Stomach smooth muscle (tissue), 2 donors: ENCODE data around the gene POGLUT3.

Experiments
- H3K27ac ChIP-seq: one replicate; pipeline ENCODE4 v1.7.0; 2013; ENCODE audit warnings: mild to moderate bottlenecking, low read length, inconsistent platforms
- H3K27me3 ChIP-seq, 2 donors: one replicate each; pipeline ENCODE4 v1.7.0; 2013; ENCODE audit warnings: low read length in 2 of 2; ENCODE audit not compliant: insufficient read depth in 2 of 2, control insufficient read depth in 1 of 2
- H3K36me3 ChIP-seq, 2 donors: one replicate each; pipeline ENCODE4 v1.7.0; 2013; ENCODE audit warnings: low read length in 2 of 2; ENCODE audit not compliant: control insufficient read depth in 2 of 2, insufficient read depth in 2 of 2
- H3K4me1 ChIP-seq: one replicate; pipeline ENCODE4 v1.7.0; 2013; ENCODE audit warnings: low read length; ENCODE audit not compliant: control insufficient read depth, insufficient read depth
- H3K4me3 ChIP-seq, 2 donors: one replicate each; pipeline ENCODE4 v1.7.0; 2013; ENCODE audit warnings: low read length in 2 of 2
- H3K9ac ChIP-seq, 2 donors: one replicate each; pipeline ENCODE4 v1.7.0; 2013; ENCODE audit warnings: low read length in 2 of 2, mild to moderate bottlenecking in 1 of 2
- H3K9me3 ChIP-seq, 2 donors: one replicate each; pipeline ENCODE4 v1.7.0; 2013; ENCODE audit warnings: low read length in 2 of 2; ENCODE audit not compliant: control insufficient read depth in 2 of 2
- donor health status: healthy.
- donor health status: Pancreatic carcinoma.

Gene POGLUT3

GRCh38 chr11:108474664-108475463 lies 23.3 kb downstream of the POGLUT3 start:
- Histone ChIP-seq H3K9me3 (no peaks in the 10 kb centered on the region), H3K36me3 (peaks cover 11 to 22% of the 10 kb centered on the region in 2 donors), H3K9ac (no peak overlapping the region), H3K4me3 (no peak overlapping the region), H3K4me1 (no peaks in the 10 kb centered on the region), H3K27me3 (no peaks in the 10 kb centered on the region), H3K27ac (no peak overlapping the region)

GRCh38 chr11:108472681-108473080 lies 25.5 kb downstream of the POGLUT3 start:
- H3K27me3 ChIP-seq, result no peaks in the 10 kb centered on the region
- H3K9ac ChIP-seq, result no peak overlapping the region
- H3K4me1 ChIP-seq, result no peaks in the 10 kb centered on the region
- no peak overlapping the region for H3K4me3 ChIP-seq
- no peaks in the 10 kb centered on the region for H3K9me3 ChIP-seq
- no peak overlapping the region for H3K27ac ChIP-seq
- peaks cover 11 to 16% of the 10 kb centered on the region in 2 donors for H3K36me3 ChIP-seq

GRCh38 chr11:108468478-108468864 lies 29.7 kb downstream of the POGLUT3 start:
- Histone ChIP-seq H3K9ac (no peak overlapping the region), H3K36me3 (no peaks in the 10 kb centered on the region), H3K27ac (no peak overlapping the region), H3K27me3 (no peaks in the 10 kb centered on the region), H3K4me3 (no peak overlapping the region), H3K9me3 (no peaks in the 10 kb centered on the region), H3K4me1 (no peaks in the 10 kb centered on the region)

- Histone ChIP-seq H3K9ac (peak within 1 kb of the TSS; percentile 99 to 100), H3K36me3 (no peaks in the 10 kb centered on the region), H3K4me3 (peak within 1 kb of the TSS; percentile 90 to 94), H3K27ac (peak within 1 kb of the TSS; percentile 100), H3K4me1 (no peaks in the 10 kb centered on the region), H3K27me3 (no peaks in the 10 kb centered on the region), H3K9me3 (no peaks in the 10 kb centered on the region)
These were observed 30.9 kb downstream of the POGLUT3 start, which contains the start of gene C11orf65 for GRCh38 chr11:108467091-108467823. C11orf65 (minus strand) TSS chr11:108467529; CDS start chr11:108461559, 5,970 bp downstream.

GRCh38 chr11:108466405-108466804 lies 31.8 kb downstream of the POGLUT3 start:
- Histone ChIP-seq H3K36me3 (no peaks in the 10 kb centered on the region), H3K9me3 (no peaks in the 10 kb centered on the region), H3K4me1 (no peaks in the 10 kb centered on the region), H3K27me3 (no peaks in the 10 kb centered on the region), H3K9ac (peak overlapping the region; percentile 99 to 100), H3K27ac (peak overlapping the region; percentile 100), H3K4me3 (peak overlapping the region; percentile 90 to 94)

- no peaks in the 10 kb centered on the region for H3K27me3 ChIP-seq
- H3K9me3 ChIP-seq, result no peaks in the 10 kb centered on the region
- no peak overlapping the region for H3K27ac ChIP-seq
- H3K9ac ChIP-seq, result no peak overlapping the region
- no peaks in the 10 kb centered on the region for H3K36me3 ChIP-seq
- no peaks in the 10 kb centered on the region for H3K4me1 ChIP-seq
- H3K4me3 ChIP-seq, result no peak overlapping the region
These were observed 44.9 kb downstream of the POGLUT3 start for GRCh38 chr11:108453207-108453835.
